Astrocyte of the spinal cord (primary cell): ENCODE measurements around the gene MEGF6.

Experiments used
- DNase-seq: peaks from one replicate; pipeline ENCODE4 v3.0.0; 2011; ENCODE audit warnings: low read depth, low spot score
- H3K4me3 ChIP-seq: 2 replicates; pipeline ENCODE4 v1.5.1; 2011; ENCODE audit warnings: low read depth, mild to moderate bottlenecking, low read length, moderate library complexity
- in situ Hi-C: cut with HindIII; loops from 2 replicates; pipeline ENCODE4 v1.10.0; 2017; ENCODE audit warnings: low sequenced_read_pairs
- TF ChIP-seq, protein P1 (sequence below): IDR thresholded peaks from 2 replicates; pipeline ENCODE4 v1.5.1; 2012; ENCODE audit warnings: low read depth, mild to moderate bottlenecking, low read length, inconsistent platforms

MEGF6 gene

GRCh38 chr1:3539707-3540425, 71.4 kb downstream of the MEGF6 start:
- H3K4me3 ChIP-seq, result no peak overlapping the region
- in situ Hi-C loops, result loop anchor here (25.0 kb wide), 1 partner anchor 97 kb away; the partner anchor contains the start of gene TPRG1L
- peak; percentile 43 for DNase-seq
- TF ChIP-seq, protein P1, sequence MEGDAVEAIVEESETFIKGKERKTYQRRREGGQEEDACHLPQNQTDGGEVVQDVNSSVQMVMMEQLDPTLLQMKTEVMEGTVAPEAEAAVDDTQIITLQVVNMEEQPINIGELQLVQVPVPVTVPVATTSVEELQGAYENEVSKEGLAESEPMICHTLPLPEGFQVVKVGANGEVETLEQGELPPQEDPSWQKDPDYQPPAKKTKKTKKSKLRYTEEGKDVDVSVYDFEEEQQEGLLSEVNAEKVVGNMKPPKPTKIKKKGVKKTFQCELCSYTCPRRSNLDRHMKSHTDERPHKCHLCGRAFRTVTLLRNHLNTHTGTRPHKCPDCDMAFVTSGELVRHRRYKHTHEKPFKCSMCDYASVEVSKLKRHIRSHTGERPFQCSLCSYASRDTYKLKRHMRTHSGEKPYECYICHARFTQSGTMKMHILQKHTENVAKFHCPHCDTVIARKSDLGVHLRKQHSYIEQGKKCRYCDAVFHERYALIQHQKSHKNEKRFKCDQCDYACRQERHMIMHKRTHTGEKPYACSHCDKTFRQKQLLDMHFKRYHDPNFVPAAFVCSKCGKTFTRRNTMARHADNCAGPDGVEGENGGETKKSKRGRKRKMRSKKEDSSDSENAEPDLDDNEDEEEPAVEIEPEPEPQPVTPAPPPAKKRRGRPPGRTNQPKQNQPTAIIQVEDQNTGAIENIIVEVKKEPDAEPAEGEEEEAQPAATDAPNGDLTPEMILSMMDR, result no peak

GRCh38 chr1:3537359-3537758, 73.9 kb downstream of the MEGF6 start:
- TF ChIP-seq, protein P1, result no peak
- DNase-seq, result no peak
- in situ Hi-C loops, result loop anchor here (25.0 kb wide), 1 partner anchor 100 kb away; the partner anchor contains the start of gene TPRG1L
- no peak overlapping the region for H3K4me3 ChIP-seq

DNA sequence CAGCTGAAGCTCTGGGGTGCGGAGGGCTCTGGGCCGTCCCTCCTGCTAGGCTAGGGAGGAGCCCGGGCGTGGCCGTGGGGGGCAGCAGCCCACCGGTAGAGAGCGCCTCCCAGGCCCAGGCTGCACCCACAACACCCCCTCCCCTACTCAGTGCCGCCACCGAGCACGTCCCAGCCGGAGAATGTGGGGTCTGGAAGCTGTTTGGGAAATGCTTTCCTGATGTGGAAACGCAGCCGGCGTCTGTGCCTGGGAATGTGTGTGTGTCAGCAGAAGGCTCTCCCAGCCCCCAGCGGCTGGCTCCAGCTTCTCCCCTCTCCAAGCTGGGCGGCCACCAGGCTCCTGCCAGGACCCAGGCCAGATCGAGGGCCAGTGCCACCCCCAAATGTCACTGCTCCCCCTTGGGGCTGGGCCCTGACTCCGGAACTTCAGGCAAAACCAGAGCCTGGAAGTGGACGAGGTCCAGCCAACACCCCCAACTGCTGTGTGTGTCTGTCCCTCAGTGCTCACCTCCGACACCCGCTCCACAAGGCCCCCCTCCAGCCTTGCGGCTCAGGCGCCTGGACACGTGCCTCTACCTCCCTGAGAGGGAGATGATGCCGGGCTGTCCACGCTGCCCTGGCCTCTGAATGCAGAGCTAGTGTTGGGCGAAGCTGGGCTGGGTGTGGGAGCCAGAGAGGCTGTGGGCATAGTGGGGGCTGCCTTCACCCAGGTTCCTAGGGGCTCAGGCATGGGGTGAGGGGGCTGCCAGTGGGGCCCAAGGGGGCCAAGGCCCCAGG, 74.7 kb downstream of the MEGF6 start:
- in situ Hi-C loops, result loop anchor here (25.0 kb wide), 1 partner anchor 101 kb away; the partner anchor contains the start of gene TPRG1L
- TF ChIP-seq, protein P1, result no peak
- DNase-seq, result no peak
- H3K4me3 ChIP-seq, result no peak overlapping the region

GRCh38 chr1:3535732-3536131, 75.6 kb downstream of the MEGF6 start:
- TF ChIP-seq, protein P1, result no peak
- no peak overlapping the region for H3K4me3 ChIP-seq
- no peak for DNase-seq
- in situ Hi-C loops, result loop anchor here (25.0 kb wide), 1 partner anchor 102 kb away; the partner anchor contains the start of gene TPRG1L

GRCh38 chr1:3534803-3535637, 76.3 kb downstream of the MEGF6 start:
- no peak for DNase-seq
- TF ChIP-seq, protein P1, result no peak
- no peak overlapping the region for H3K4me3 ChIP-seq
- in situ Hi-C loops, result loop anchor here (25.0 kb wide), 1 partner anchor 102 kb away; the partner anchor contains the start of gene TPRG1L
